GM19468 (cell line): Measurements from ENCODE around the gene CTNNA3.

ENCODE experiments used
- ATAC-seq: cut with Tn5 transposase; IDR thresholded peaks from one replicate; pipeline ENCODE4 v1.9.1; 2021; ENCODE audit warnings: mild to moderate bottlenecking, moderate library complexity, moderate number of reproducible peaks; ENCODE audit not compliant: unreplicated experiment; ENCODE audit errors: extremely low read depth

Gene CTNNA3

DNA sequence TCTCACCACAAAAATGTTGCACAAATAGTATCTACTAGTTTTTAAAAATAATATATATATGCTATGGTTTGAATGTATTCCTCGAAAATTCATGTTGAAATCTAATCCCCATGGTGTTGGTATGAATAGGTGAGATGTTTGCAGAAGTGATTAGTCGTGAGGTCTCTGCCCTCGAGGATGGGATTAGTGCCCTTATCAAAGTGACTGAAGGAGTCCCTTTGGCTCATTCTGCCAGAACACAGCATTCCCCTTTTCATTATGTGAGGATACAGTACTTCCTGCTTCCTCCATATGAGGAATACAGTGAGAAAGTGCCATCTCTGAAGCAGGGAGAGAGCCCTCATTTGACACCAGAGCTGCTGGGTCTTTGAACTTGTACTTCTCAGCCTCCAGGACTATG, 1547.7 kb downstream of the CTNNA3 start:
- no peak for ATAC-seq

- ATAC-seq: no peak
Observed at GRCh38 chr10:66144016-66144415, 1552.0 kb downstream of the CTNNA3 start.

- ATAC-seq: no peak
Observed at GRCh38 chr10:66102756-66103155, 1593.2 kb downstream of the CTNNA3 start.

- ATAC-seq: no peak
Observed at GRCh38 chr10:66098595-66099480, 1597.2 kb downstream of the CTNNA3 start.

DNA sequence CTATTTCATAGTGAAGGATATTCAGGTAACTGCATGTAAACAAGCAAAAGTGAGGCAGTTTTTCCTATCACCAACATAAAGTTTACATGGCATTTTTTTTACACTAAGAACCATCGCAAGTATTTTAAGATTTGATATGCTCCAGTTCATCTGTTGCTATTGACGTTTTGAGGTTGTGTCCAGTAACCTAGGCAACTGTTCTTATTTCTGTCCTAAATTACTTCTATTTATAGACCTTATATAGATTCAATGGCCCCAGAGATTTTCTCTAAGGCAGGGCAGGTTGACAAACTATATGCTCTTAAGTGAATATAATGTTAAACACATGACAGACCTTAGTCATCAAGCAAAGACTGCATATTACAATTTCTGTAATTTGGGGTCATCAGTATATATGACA, 1600.4 kb downstream of the CTNNA3 start:
- no peak for ATAC-seq

GRCh38 chr10:66085906-66086305, 1610.1 kb downstream of the CTNNA3 start:
- no peak for ATAC-seq

- ATAC-seq: no peak
Observed at GRCh38 chr10:66071907-66072306, 1624.1 kb downstream of the CTNNA3 start.

- no peak for ATAC-seq
Observed at GRCh38 chr10:66058594-66058993, 1637.4 kb downstream of the CTNNA3 start.

- ATAC-seq: no peak
Observed at GRCh38 chr10:66049335-66049734, 1646.7 kb downstream of the CTNNA3 start.

- no peak for ATAC-seq
Observed at GRCh38 chr10:66045859-66046258, 1650.1 kb downstream of the CTNNA3 start.

DNA sequence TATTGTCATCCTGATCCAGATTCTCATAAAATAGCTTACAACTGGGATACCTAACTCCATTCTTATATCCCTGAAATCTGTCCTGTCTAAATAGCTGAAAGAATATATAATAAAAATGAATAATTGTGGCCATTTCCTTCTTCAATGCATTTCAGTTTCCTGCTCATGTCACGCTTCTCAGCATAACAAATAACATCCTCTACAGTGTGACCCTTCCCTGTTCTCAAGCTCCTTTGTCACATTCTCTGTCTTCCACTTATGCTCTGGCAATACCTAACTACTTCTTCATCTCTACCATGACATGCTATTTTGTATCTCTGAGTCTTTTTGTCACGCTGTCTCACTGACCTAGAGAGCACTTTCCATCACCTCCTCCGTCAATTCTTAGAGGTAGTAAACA, 1654.2 kb downstream of the CTNNA3 start:
- no peak for ATAC-seq

DNA sequence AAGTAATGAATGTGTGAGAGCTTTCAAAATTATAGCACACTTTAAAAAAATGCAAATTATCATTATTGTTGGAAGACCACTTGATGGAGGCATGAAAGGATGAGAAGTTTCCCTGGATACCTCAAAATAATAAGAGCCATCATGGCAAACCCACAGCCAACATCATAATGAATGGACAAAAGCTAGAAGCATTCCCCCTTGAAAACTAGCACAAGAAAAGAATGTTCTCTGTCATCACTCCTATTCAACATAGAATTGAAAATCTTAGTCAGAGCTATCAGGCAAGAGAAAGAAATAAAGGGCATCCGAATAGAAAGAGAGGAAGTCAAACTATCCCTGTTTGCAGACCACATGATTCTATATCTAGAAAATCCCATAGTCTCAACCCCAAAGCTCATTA, 1657.4 kb downstream of the CTNNA3 start:
- ATAC-seq: no peak

DNA sequence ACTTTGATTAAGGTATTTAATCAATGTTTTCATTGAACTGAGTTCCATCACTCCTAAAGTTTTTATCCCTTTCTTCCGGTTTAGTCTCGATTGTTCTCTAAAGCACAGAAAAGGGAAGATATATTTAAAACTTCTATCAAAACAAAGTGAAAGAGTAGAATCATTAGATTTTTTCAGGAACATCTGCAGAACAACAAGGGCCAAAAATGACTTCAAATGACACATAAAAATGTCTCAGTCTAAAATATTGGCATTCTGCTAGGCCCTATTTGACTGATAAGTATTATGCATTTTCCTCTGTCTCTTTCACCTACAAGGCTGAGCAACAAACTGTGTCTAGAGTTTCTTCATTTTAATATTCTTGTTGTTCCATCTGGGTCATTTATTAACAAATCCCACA, 1669.7 kb downstream of the CTNNA3 start:
- ATAC-seq: no peak

- no peak for ATAC-seq
Observed at GRCh38 chr10:66025186-66025585, 1670.8 kb downstream of the CTNNA3 start.

DNA sequence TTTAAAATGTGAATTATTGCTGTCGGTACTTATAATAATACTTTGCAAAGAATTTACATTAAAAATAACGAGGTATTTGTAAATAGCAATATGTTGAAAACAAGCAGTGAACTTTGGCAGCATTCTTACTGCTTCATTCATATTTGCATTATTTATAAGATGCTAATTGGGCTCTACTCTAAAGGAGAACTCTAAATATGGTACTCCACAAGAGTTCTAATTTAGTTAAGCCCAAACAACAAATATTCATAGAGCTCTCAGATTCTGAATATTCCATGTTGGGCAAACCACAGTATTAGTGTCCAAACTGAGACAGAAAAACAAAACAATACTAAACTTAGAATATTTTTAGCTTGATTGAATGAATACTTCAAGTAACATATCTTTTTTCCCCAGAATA, 1674.6 kb downstream of the CTNNA3 start:
- ATAC-seq: no peak

- ATAC-seq: no peak
Observed at GRCh38 chr10:66008221-66008620, 1687.8 kb downstream of the CTNNA3 start.

- ATAC-seq: no peak
Observed at GRCh38 chr10:66006411-66006810, 1689.6 kb downstream of the CTNNA3 start.

DNA sequence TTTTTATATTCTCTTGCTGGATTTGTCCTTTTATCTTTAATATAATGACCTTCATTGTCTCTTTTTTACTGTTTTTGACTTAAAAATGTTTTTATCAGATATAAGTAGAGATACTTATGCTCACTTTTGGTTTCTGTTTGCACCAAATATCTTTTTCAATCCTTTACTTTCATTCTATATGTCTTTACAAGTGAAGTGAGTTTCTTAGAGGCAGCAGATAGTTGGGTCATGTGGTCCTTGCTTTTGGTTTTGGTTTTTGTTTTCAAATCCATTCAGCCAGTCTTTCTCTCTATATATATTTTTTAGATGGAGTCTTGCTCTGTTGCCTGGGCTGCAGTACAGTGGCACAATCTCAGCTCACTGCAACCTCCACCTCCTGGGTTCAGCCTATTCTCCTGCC, 1702.5 kb downstream of the CTNNA3 start:
- no peak for ATAC-seq

DNA sequence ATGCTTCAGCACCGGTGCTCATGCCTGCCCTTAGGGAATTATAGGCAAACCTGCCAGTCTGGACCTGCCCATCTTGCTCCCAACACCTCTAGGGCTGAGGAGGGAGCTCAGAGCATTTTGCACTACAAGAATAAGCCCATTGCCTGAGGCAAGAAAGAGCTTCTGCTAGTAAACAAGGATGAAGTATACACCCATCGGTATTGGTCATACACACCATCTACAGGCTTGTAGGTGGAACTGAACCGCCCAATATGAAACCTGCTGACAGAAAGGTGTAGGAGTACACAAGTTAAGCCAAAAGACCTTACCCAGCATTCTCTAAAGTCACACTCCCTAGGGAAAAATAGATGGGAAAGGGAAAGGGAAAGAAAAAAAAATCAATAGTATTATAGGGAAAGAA, 1727.1 kb downstream of the CTNNA3 start:
- ATAC-seq: no peak

DNA sequence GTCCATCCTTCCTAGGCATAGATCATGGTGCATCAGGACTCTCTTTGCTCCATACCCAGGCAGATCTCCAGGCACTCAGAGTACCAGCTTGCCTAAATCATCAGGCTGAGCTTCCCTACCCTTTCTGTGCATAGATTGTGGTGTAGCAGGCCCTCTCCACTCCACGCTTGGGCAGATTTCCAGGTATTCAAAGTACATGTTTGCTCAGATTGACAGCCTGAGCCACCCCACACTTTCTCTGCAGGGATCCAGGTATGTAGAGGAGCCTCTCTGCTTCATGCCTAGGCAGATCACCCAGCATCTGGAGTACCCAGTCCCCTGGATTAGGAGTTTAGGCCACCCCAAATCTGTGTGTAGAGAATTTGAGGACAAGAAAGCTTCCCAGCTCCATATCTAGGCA, 1727.6 kb downstream of the CTNNA3 start:
- ATAC-seq: no peak

DNA sequence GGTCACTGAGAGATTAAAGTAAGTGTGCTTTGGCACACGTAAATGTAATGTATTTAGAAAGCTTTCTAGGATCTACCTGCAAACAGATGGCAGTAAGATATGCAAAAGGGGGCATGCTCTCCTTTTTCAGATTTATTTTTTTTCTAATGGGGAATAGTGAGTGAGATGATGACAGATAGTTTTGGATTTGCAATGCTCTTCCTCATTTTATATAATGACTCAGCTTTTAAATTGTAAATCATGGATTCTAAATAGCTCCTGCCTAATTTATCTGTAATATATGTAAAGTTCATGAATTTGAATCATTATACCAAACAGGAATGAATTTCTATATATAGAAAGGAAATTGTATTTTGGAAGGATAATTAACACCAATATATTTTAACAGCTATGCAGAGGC, 1731.8 kb downstream of the CTNNA3 start:
- no peak for ATAC-seq

DNA sequence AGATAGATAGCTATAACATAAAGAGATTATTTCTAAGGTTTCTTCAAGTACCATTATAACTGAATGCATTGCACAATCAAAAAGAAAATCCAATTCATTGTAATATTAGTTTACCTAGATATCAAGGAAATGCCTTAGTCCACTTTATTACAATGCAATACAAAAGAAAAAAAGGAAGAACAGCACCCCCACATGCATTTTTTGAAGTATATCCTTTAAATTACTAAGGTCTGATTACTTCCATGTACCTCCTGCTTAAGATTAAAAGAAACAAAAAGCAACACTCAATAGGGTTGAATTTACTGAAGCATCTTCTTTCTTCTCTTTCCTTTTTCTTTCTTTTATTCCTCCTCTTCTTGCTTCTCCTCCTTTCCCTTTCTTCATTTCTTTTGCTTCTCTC, 1743.9 kb downstream of the CTNNA3 start:
- ATAC-seq: no peak
